HepG2 (cell line): ENCODE measurements around the gene ACKR4. TPM values are rescaled to one million over a fixed set of nuclear protein-coding genes. Genes with fewer than 3 reads are reported as not detected.

Experiments
- ATAC-seq: fragments of 200-7000 bp; cut with Tn5 transposase; 3 replicates; pipeline ENCODE4 v1.9.1; 2020; ENCODE audit warnings: mild to moderate bottlenecking, moderate library complexity
- BruUV-seq: library from RNA; stranded (reverse); fragments of 400-500 nt; replicated peaks from 2 replicates; lab custom pipeline; 2021; lab: Mats Ljungman, UMichigan
- CTCF ChIA-PET: fragments of 300-600 bp; formaldehyde crosslinking; extraction: SDS; loops from one replicate; lab custom pipeline; 2021; ENCODE audit warnings: low total read pairs, inconsistent platforms, low intra/inter-chr PET ratio; lab: Yijun Ruan, JAX
- POLR2A ChIA-PET: fragments of 350-600 bp; sonication (Branson Sonifier 250); formaldehyde crosslinking; loops from one replicate; lab custom pipeline; 2020; ENCODE audit warnings: antibody characterized with exemption, inconsistent platforms; lab: Yijun Ruan, JAX
- DNase-seq: peaks from one replicate; pipeline ENCODE4 v3.0.0-alpha.2; 2015; ENCODE audit warnings: low spot score
- FAIRE-seq: peaks from 3 replicates; lab custom pipeline; 2011; peaks lifted over from hg19 to GRCh38; lab: Jason Lieb, UNC
- H2AFZ ChIP-seq: one replicate; pipeline ENCODE4 v1.6.1; 2011; ENCODE audit warnings: low read length, inconsistent platforms
- H3K27ac ChIP-seq: fragments of 300-600 bp; 3 replicates; pipeline ENCODE4 v1.8.0; 2011; ENCODE audit warnings: mixed run types, mild to moderate bottlenecking, mixed read lengths, low read length, inconsistent platforms; ENCODE audit not compliant: insufficient read depth; ENCODE audit errors: extremely low read length
- H3K27me3 ChIP-seq, 2 experiments: fragments of 200-600 bp in 1 of 2; 2 replicates in 1 of 2; 3 replicates in 1 of 2; pipeline versions ENCODE4 v1.6.0 to v1.8.0; 2011; ENCODE audit warnings: low read length in 2 of 2, mild to moderate bottlenecking in 2 of 2, moderate library complexity in 2 of 2, inconsistent platforms in 1 of 2; ENCODE audit not compliant: insufficient read depth in 2 of 2, control insufficient read depth in 1 of 2
- H3K36me3 ChIP-seq, 2 experiments: fragments of 200-600 bp in 1 of 2; replicated peaks in 1 of 2; 2 replicates in 1 of 2; 3 replicates in 1 of 2; pipeline versions ENCODE4 v1.5.1 to v1.8.0; 2011; ENCODE audit warnings: low read length in 2 of 2, inconsistent platforms in 1 of 2; ENCODE audit not compliant: insufficient read depth in 2 of 2, control insufficient read depth in 1 of 2
- H3K4me1 ChIP-seq: 2 replicates; pipeline ENCODE4 v1.5.1; 2012; ENCODE audit warnings: low read length, inconsistent platforms; ENCODE audit not compliant: insufficient read depth
- H3K4me2 ChIP-seq: 2 replicates; pipeline ENCODE4 v1.6.0; 2011; ENCODE audit warnings: low read depth, low read length, inconsistent platforms
- H3K4me3 ChIP-seq, 3 experiments: fragments of 200-600 bp in 1 of 3; sonication (generic), shearing (Covaris generic) in 1 of 3; replicated peaks in 1 of 3; 2 replicates each; pipeline ENCODE4 v1.5.1; 2011 to 2016; ENCODE audit warnings: low read length in 3 of 3, inconsistent platforms in 2 of 3, low read depth in 2 of 3, mild to moderate bottlenecking in 2 of 3, control low read depth in 1 of 3, mixed read lengths in 1 of 3; ENCODE audit not compliant: insufficient read depth in 1 of 3
- H3K79me2 ChIP-seq: one replicate; pipeline ENCODE4 v1.6.1; 2011; ENCODE audit warnings: low read length, inconsistent platforms; ENCODE audit not compliant: insufficient read depth
- H3K9ac ChIP-seq: 2 replicates; pipeline ENCODE4 v1.6.0; 2011; ENCODE audit warnings: mild to moderate bottlenecking, low read depth, low read length, inconsistent platforms; ENCODE audit not compliant: insufficient read depth
- H3K9me3 ChIP-seq: 2 replicates; pipeline ENCODE4 v1.5.1; 2012; ENCODE audit warnings: mild to moderate bottlenecking, low read length
- H4K20me1 ChIP-seq: 2 replicates; pipeline ENCODE4 v1.6.0; 2011; ENCODE audit warnings: inconsistent platforms, mild to moderate bottlenecking, low read length, moderate library complexity; ENCODE audit not compliant: insufficient read depth
- EP300 ChIP-seq, 3 experiments: sonication (generic) in 1 of 3; formaldehyde crosslinking in 1 of 3; IDR thresholded peaks; 2 replicates each; pipeline versions ENCODE4 v1.5.1 to v1.6.1; 2011 to 2020; ENCODE audit warnings: low read depth in 2 of 3, low read length in 2 of 3, borderline replicate concordance in 1 of 3, improper control_type of control experiment in 1 of 3, mild to moderate bottlenecking in 1 of 3, missing genetic modification reagents in 1 of 3, moderate library complexity in 1 of 3
- FOXA1 ChIP-seq, 2 experiments: fragments of 450-650 bp in 1 of 2; sonication (generic) in 1 of 2; formaldehyde crosslinking in 1 of 2; IDR thresholded peaks; 2 replicates each; pipeline versions ENCODE4 v1.4.0 to v1.6.1; 2016 to 2020; ENCODE audit warnings: missing genetic modification reagents in 1 of 2
- HDAC2 ChIP-seq: sonication (generic); formaldehyde crosslinking; IDR thresholded peaks from 2 replicates; pipeline ENCODE4 v1.4.0; 2020; ENCODE audit warnings: missing genetic modification reagents
- LRRFIP1 ChIP-seq: sonication (generic); formaldehyde crosslinking; conservative IDR thresholded peaks from 2 replicates; pipeline ENCODE4 v1.4.0; 2020; ENCODE audit warnings: missing genetic modification reagents
- NCOR1 ChIP-seq: fragments of 200-600 bp; sonication (generic); IDR thresholded peaks from 2 replicates; pipeline ENCODE4 v1.7.0; 2017; ENCODE audit warnings: antibody characterized with exemption, low read length, borderline replicate concordance
- NONO ChIP-seq, 2 experiments: fragments of 450-650 bp in 1 of 2; sonication (generic) in 1 of 2; formaldehyde crosslinking in 1 of 2; IDR thresholded peaks in 1 of 2; conservative IDR thresholded peaks in 1 of 2; 2 replicates each; pipeline versions ENCODE4 v1.6.1 to v1.8.0; 2017 to 2022; ENCODE audit warnings: mild to moderate bottlenecking in 1 of 2, missing genetic modification reagents in 1 of 2, moderate library complexity in 1 of 2
- USF2 ChIP-seq, 2 experiments: sonication (generic) in 1 of 2; formaldehyde crosslinking in 1 of 2; IDR thresholded peaks; 2 replicates each; pipeline versions ENCODE4 v1.5.1 to v1.6.1; 2011 to 2020; ENCODE audit warnings: borderline replicate concordance in 1 of 2, low read depth in 1 of 2, low read length in 1 of 2, mild to moderate bottlenecking in 1 of 2, missing genetic modification reagents in 1 of 2, moderate library complexity in 1 of 2
- ZFP36 ChIP-seq: fragments of 150-350 bp; IDR thresholded peaks from 2 replicates; pipeline ENCODE4 v1.6.1; 2018; ENCODE audit warnings: borderline replicate concordance, low read length, low read depth; ENCODE audit not compliant: partially characterized antibody
- ZNF512B ChIP-seq: sonication (generic); formaldehyde crosslinking; IDR thresholded peaks from 2 replicates; pipeline ENCODE4 v1.5.1; 2020; ENCODE audit warnings: missing genetic modification reagents, mild to moderate bottlenecking, borderline replicate concordance
- ZNF770 ChIP-seq: sonication (generic); formaldehyde crosslinking; IDR thresholded peaks from 2 replicates; pipeline ENCODE4 v1.5.0; 2020; ENCODE audit warnings: mild to moderate bottlenecking, missing genetic modification reagents
- WGBS: methylation state at CpG from one replicate; pipeline ENCODE4 v1.1.6; 2017; ENCODE audit warnings: low lambda C conversion rate; 5-methylcytosine and 5-hydroxymethylcytosine counted together
- in situ Hi-C: cut with HindIII; loops from 2 replicates; pipeline ENCODE4 v1.10.0; 2017; ENCODE audit warnings: low pct_unique_long_range_greater_than_20kb; ENCODE audit not compliant: extremely low pct_ligation_motif_present
- intact Hi-C: fragments of 100-400 bp; cut with micrococcal nuclease; formaldehyde crosslinking; loops from one replicate; pipeline ENCODE4 v1.10.0; 2022; ENCODE audit not compliant: unreplicated experiment
- polyA plus RNA-seq, 8 experiments: library from polyadenylated mRNA; depleted of rRNA in 3 of 8; stranded (reverse) in 7 of 8; unstranded in 1 of 8; fragments of >200 nt; fragmentation: Illumina TruSeq in 4 of 8; extraction: Trizol in 4 of 8; gene quantifications; 2 replicates each; pipeline versions ENCODE4 v1.2.1 to v1.2.3, GENCODE V29; 2011 to 2016; ENCODE audit warnings: low read depth in 4 of 8, missing spikeins in 1 of 8, mixed read lengths in 1 of 8; ENCODE audit not compliant: insufficient read depth in 1 of 8
- total RNA-seq, 5 experiments: library from RNA; depleted of rRNA; stranded (reverse); fragments of >200 nt; fragmentation: Illumina TruSeq; extraction: Trizol; gene quantifications; 2 replicates each; pipeline ENCODE4 v1.2.3, GENCODE V29; 2016; ENCODE audit warnings: low read depth in 1 of 5

Gene ACKR4
- total and polyA plus RNA-seq, 2 of the 13 experiments (the other 11 are each of a cell fraction or from before 2014, with no cell fraction given): 0.16 TPM; not detected in 1

- no peaks in the 10 kb centered on the region for H3K9me3 ChIP-seq
- POLR2A ChIA-PET: no interaction called here
- no peak overlapping the region for H3K4me3 ChIP-seq
- H3K36me3 ChIP-seq: peaks cover 3 to 9% of the 10 kb centered on the region in 2 experiments; a peak in 2 of 5 replicates
- H2AFZ ChIP-seq: no peak overlapping the region
- no peak for FAIRE-seq
- CTCF ChIA-PET: no interaction called here
- no peaks in the 10 kb centered on the region for H3K79me2 ChIP-seq
- H4K20me1 ChIP-seq: no peaks in the 10 kb centered on the region
- 92% methylated on average over 4 of the region's 4 CpGs for WGBS
- no peaks in the 10 kb centered on the region for H3K27me3 ChIP-seq
- DNase-seq: no peak
- no peak overlapping the region for H3K9ac ChIP-seq
- in situ Hi-C loops: no loop called here
- H3K4me2 ChIP-seq: no peak overlapping the region
- H3K4me1 ChIP-seq: no peaks in the 10 kb centered on the region
- H3K27ac ChIP-seq: no peak overlapping the region
- intact Hi-C loops: no loop called here
- BruUV-seq: no TSS peak
- ATAC-seq: no peak
- no peak for TF ChIP-seq LRRFIP1
- TF ChIP-seq EP300 (IDR thresholded peaks at IDR 0.05; ENCODE audit: low read depth in 2 of 2, low read length in 2 of 2): no peak
- TF ChIP-seq EP300 (CRISPR knock-in tag; IDR thresholded peaks at IDR 0.05; ENCODE audit: borderline replicate concordance): no peak
- no peak for TF ChIP-seq ZFP36
- no peak for TF ChIP-seq NCOR1
- TF ChIP-seq FOXA1 (IDR thresholded peaks at IDR 0.05): no peak
- no peak for TF ChIP-seq FOXA1 (CRISPR knock-in tag; IDR thresholded peaks at IDR 0.05)
- no peak for TF ChIP-seq ZNF770 (CRISPR knock-in tag)
- TF ChIP-seq USF2 (IDR thresholded peaks at IDR 0.05; ENCODE audit: low read depth, low read length): no peak
- TF ChIP-seq USF2 (CRISPR knock-in tag; IDR thresholded peaks at IDR 0.05; ENCODE audit: borderline replicate concordance): no peak
- TF ChIP-seq HDAC2 (CRISPR knock-in tag): no peak
- TF ChIP-seq NONO (IDR thresholded peaks at IDR 0.05): no peak
- no peak for TF ChIP-seq NONO (CRISPR knock-in tag; conservative IDR thresholded peaks at IDR 0.05)
- TF ChIP-seq ZNF512B (CRISPR knock-in tag): no peak
Measured at GRCh38 chr3:132563420-132564069, 33.5 kb upstream of the ACKR4 start.
